ENCODE measurements around the gene TAF6L.

The TAF6L gene

GRCh38 chr11:62835336-62835735, 64.1 kb downstream of the TAF6L start:
- no peak for DNase-seq (ENCODE audit: low spot score)
- in situ Hi-C loops (cut with MboI; ENCODE audit: low sequenced_read_pairs, unreplicated experiment) = no loop called here
- TF ChIP-seq, protein P1, sequence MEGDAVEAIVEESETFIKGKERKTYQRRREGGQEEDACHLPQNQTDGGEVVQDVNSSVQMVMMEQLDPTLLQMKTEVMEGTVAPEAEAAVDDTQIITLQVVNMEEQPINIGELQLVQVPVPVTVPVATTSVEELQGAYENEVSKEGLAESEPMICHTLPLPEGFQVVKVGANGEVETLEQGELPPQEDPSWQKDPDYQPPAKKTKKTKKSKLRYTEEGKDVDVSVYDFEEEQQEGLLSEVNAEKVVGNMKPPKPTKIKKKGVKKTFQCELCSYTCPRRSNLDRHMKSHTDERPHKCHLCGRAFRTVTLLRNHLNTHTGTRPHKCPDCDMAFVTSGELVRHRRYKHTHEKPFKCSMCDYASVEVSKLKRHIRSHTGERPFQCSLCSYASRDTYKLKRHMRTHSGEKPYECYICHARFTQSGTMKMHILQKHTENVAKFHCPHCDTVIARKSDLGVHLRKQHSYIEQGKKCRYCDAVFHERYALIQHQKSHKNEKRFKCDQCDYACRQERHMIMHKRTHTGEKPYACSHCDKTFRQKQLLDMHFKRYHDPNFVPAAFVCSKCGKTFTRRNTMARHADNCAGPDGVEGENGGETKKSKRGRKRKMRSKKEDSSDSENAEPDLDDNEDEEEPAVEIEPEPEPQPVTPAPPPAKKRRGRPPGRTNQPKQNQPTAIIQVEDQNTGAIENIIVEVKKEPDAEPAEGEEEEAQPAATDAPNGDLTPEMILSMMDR (IDR thresholded peaks at IDR 0.05; ENCODE audit: borderline replicate concordance, control extremely low read depth, extremely low read depth, insufficient read depth, missing control alignments) = no peak

Data from GM13976 (cell line).